HepG2 (cell line): ENCODE data around the gene TEX53. TPM values are rescaled to one million over a fixed set of nuclear protein-coding genes. Genes with fewer than 3 reads are reported as not detected.

ENCODE experiments used
- GPN1 ChIP-seq: sonication (generic); formaldehyde crosslinking; IDR thresholded peaks from 2 replicates; pipeline ENCODE4 v1.5.1; 2020; ENCODE audit warnings: missing genetic modification reagents, borderline replicate concordance
- KLF13 ChIP-seq: sonication (generic); formaldehyde crosslinking; IDR thresholded peaks from 2 replicates; pipeline ENCODE4 v1.4.0; 2020; ENCODE audit warnings: mild to moderate bottlenecking, missing genetic modification reagents
- THAP11 ChIP-seq: IDR thresholded peaks from 2 replicates; pipeline ENCODE4 v1.6.1; 2016; ENCODE audit warnings: missing biosample characterization, missing genetic modification reagents
- ZKSCAN5 ChIP-seq: sonication (generic); formaldehyde crosslinking; IDR thresholded peaks from 2 replicates; pipeline ENCODE4 v1.5.1; 2020; ENCODE audit warnings: mild to moderate bottlenecking, missing genetic modification reagents
- polyA plus RNA-seq, 8 experiments: library from polyadenylated mRNA; depleted of rRNA in 3 of 8; stranded (reverse) in 7 of 8; unstranded in 1 of 8; fragments of >200 nt; fragmentation: Illumina TruSeq in 4 of 8; extraction: Trizol in 4 of 8; gene quantifications; 2 replicates each; pipeline versions ENCODE4 v1.2.1 to v1.2.3, GENCODE V29; 2011 to 2016; ENCODE audit warnings: low read depth in 4 of 8, missing spikeins in 1 of 8, mixed read lengths in 1 of 8; ENCODE audit not compliant: insufficient read depth in 1 of 8
- total RNA-seq, 5 experiments: library from RNA; depleted of rRNA; stranded (reverse); fragments of >200 nt; fragmentation: Illumina TruSeq; extraction: Trizol; gene quantifications; 2 replicates each; pipeline ENCODE4 v1.2.3, GENCODE V29; 2016; ENCODE audit warnings: low read depth in 1 of 5
- TF ChIP-seq, protein P1 (sequence below): sonication (generic); formaldehyde crosslinking; IDR thresholded peaks from 2 replicates; pipeline ENCODE4 v1.4.0; 2020; ENCODE audit warnings: mild to moderate bottlenecking, missing genetic modification reagents
- TF ChIP-seq, protein P2 (sequence below): sonication (generic); formaldehyde crosslinking; IDR thresholded peaks from 2 replicates; pipeline ENCODE4 v1.8.1; 2022; ENCODE audit warnings: low read depth, mild to moderate bottlenecking, missing genetic modification reagents

TEX53 gene
- total and polyA plus RNA-seq, 2 of the 13 experiments (the other 11 are each of a cell fraction or from before 2014, with no cell fraction given), result not detected

DNA sequence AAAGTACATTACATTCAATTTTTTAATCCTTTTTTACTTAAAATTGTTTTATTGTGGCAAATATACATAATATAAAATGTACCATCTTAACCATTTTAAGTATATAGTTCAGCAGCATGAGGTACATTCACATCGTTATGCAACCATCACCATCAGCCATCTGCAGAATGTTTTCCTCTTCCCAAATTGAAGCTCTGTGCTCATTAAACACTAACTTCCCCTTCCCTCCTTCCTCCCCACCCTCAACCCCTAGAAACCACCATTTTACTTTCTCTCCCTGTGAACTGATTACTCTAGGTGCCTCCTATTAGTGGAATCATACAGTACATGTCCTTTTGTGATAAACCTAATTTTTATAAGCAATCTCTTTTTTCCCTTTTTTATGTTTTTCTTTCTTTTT is 15.6 kb downstream of the TEX53 start (continued):
- TF ChIP-seq, protein P1, sequence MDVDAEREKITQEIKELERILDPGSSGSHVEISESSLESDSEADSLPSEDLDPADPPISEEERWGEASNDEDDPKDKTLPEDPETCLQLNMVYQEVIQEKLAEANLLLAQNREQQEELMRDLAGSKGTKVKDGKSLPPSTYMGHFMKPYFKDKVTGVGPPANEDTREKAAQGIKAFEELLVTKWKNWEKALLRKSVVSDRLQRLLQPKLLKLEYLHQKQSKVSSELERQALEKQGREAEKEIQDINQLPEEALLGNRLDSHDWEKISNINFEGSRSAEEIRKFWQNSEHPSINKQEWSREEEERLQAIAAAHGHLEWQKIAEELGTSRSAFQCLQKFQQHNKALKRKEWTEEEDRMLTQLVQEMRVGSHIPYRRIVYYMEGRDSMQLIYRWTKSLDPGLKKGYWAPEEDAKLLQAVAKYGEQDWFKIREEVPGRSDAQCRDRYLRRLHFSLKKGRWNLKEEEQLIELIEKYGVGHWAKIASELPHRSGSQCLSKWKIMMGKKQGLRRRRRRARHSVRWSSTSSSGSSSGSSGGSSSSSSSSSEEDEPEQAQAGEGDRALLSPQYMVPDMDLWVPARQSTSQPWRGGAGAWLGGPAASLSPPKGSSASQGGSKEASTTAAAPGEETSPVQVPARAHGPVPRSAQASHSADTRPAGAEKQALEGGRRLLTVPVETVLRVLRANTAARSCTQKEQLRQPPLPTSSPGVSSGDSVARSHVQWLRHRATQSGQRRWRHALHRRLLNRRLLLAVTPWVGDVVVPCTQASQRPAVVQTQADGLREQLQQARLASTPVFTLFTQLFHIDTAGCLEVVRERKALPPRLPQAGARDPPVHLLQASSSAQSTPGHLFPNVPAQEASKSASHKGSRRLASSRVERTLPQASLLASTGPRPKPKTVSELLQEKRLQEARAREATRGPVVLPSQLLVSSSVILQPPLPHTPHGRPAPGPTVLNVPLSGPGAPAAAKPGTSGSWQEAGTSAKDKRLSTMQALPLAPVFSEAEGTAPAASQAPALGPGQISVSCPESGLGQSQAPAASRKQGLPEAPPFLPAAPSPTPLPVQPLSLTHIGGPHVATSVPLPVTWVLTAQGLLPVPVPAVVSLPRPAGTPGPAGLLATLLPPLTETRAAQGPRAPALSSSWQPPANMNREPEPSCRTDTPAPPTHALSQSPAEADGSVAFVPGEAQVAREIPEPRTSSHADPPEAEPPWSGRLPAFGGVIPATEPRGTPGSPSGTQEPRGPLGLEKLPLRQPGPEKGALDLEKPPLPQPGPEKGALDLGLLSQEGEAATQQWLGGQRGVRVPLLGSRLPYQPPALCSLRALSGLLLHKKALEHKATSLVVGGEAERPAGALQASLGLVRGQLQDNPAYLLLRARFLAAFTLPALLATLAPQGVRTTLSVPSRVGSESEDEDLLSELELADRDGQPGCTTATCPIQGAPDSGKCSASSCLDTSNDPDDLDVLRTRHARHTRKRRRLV (CRISPR knock-in tag), result no peak
- no peak for TF ChIP-seq GPN1 (CRISPR knock-in tag)
- TF ChIP-seq THAP11 (CRISPR knock-in tag), result no peak
- TF ChIP-seq, protein P2, sequence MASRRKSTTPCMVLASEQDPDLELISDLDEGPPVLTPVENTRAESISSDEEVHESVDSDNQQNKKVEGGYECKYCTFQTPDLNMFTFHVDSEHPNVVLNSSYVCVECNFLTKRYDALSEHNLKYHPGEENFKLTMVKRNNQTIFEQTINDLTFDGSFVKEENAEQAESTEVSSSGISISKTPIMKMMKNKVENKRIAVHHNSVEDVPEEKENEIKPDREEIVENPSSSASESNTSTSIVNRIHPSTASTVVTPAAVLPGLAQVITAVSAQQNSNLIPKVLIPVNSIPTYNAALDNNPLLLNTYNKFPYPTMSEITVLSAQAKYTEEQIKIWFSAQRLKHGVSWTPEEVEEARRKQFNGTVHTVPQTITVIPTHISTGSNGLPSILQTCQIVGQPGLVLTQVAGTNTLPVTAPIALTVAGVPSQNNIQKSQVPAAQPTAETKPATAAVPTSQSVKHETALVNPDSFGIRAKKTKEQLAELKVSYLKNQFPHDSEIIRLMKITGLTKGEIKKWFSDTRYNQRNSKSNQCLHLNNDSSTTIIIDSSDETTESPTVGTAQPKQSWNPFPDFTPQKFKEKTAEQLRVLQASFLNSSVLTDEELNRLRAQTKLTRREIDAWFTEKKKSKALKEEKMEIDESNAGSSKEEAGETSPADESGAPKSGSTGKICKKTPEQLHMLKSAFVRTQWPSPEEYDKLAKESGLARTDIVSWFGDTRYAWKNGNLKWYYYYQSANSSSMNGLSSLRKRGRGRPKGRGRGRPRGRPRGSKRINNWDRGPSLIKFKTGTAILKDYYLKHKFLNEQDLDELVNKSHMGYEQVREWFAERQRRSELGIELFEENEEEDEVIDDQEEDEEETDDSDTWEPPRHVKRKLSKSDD, result no peak
- TF ChIP-seq ZKSCAN5 (CRISPR knock-in tag), result no peak
- TF ChIP-seq KLF13, result no peak
